GM19452 (cell line): ENCODE measurements around the gene RNLS.
"Not testable (repeated sequence)": the region's sequence is repeated elsewhere in the genome, so short reads cannot be mapped to it uniquely, and the experiment has no call there.

Experiments used
- ATAC-seq: cut with Tn5 transposase; IDR thresholded peaks from one replicate; pipeline ENCODE4 v1.9.1; 2021; ENCODE audit not compliant: unreplicated experiment

RNLS gene

DNA sequence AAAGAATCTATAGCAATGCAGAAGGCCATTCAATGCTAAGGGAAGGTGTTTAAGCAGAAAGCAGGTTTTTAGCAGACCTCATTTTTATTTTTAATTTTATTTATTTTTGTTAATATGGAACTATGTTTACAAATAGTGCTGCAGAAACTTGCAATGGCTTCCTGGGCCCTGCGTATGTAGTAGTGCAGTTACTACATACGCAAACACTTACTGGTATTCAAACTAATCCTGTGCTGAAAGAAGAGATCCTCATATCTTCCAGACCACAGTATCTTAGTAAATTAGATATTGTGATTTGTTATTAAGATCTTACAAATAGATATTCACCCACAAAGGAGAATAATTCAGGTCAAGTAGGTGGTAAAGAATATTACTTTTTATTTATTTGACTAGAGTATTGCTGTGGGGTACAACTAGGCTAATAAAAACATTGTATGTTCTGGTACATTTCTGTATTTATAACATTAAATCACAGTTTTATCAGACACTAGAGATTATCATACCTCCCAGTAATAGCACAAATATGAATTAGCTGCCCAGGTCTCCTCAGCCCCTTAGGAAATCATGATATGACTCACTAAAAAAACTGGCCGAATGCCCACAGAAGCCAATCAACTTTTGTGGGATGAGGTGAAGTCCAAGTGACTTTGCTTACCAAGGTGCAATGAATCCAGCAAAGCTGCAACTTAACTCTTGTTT is 57.6 kb downstream of the RNLS start:
- no peak for ATAC-seq

GRCh38 chr10:88523739-88524400 is 59.2 kb downstream of the RNLS start:
- ATAC-seq, result no peak

DNA sequence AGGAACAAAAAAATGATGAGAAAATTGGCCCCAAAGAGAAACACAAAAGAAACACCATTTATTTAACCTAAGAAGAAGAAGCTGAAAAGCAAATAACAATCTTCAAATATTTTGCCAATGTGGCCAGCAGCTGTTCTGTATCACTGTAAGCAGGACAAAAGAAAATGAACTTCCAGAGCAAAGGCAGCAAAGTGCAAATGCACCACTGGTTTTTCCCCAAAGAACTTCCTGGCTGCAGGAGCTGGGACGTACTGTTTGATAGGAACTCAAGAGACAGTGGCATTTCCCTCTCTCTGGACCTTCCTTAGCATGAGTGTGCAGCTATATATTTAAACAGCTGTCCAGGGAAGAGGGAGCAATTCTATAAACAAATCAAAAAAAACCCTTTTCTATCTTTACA is 60.4 kb downstream of the RNLS start:
- ATAC-seq, result no peak

GRCh38 chr10:88521791-88522190 is 61.3 kb downstream of the RNLS start:
- no peak for ATAC-seq

- no peak for ATAC-seq
Observed at GRCh38 chr10:88515235-88515634, 67.9 kb downstream of the RNLS start.

- no peak for ATAC-seq
Observed at GRCh38 chr10:88512599-88512998, 70.5 kb downstream of the RNLS start.

DNA sequence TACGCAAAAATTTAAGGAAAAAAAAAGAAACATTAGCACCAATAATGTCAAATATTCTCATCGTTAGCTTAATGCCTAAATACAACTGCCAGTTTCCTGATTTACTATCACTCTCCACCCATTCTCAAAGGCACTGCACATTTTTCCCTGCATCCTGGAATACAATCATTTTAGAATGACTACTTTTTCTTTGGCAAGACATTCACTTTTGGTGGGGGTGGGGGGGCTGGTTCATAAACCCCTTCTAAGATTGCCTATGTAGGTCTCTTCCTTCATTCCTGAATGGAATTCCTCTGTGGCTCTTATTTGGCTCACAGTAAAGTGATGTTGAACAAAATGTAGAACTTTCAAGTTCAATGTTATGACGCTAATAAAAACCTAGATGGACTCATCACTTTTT is 74.3 kb downstream of the RNLS start:
- no peak for ATAC-seq

- ATAC-seq, result no peak
Observed at GRCh38 chr10:88507826-88508453, 75.2 kb downstream of the RNLS start.

DNA sequence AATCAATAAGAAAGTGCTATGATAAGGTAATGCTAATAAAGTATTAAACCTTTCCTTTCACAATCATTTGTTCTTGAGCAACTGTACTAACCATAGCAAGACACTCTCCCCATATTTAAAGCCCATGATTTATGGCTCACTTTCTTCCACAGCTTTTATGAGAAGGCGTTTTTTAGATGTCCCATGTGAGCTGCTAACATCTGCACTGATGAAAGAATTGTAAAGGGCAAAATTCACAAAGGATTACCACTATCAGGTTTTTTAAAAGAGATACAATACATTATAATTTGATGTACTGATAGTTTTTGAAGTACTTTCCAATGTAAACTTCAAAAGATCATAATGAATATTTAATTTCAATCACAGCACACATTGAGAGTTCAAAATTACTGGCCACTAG is 75.7 kb downstream of the RNLS start:
- no peak for ATAC-seq

DNA sequence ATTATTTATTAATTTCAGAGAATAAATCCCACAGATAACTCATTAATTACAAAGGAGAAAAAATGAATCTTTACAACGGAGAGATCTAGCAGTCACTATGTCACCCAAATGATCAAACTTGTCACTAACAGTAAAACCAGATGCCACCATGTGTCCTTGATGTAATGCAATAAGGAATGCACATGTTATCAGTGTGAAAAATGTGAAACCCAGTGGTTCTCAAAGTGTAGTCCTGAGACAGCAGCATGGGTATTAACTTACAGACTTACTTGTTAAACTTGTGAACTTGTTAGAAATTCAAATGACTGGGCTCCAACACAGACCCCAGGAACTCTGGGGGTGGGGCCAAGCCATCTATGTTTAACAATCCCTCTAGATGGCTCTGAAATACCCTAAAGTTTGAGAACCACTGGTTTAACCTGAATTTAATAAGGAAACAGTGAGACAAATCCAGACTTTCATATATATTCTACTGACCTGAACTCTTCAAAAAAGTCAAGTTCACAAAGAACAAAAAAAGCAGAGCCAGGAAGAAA is 77.4 kb downstream of the RNLS start:
- ATAC-seq, result no peak

- no peak for ATAC-seq
Observed at GRCh38 chr10:88505265-88505664, 77.9 kb downstream of the RNLS start.

DNA sequence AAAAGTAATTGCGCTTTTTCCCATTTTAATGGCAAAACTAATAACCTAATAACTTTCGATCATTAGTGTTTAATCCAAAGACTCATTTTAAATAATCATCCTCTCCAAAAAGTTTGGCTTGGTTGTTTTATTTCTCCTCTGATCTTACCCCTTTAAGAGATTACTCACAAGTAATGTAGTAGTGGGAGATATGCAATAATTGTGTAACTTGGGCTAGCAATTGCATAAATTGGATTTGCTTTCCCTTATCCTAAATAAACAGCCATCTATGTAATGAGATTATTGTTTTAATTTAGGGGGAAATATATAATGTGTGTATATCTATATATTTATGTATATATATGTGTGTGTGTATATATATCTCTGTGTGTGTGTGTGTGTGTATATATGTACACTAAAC is 82.5 kb downstream of the RNLS start:
- no peak for ATAC-seq

DNA sequence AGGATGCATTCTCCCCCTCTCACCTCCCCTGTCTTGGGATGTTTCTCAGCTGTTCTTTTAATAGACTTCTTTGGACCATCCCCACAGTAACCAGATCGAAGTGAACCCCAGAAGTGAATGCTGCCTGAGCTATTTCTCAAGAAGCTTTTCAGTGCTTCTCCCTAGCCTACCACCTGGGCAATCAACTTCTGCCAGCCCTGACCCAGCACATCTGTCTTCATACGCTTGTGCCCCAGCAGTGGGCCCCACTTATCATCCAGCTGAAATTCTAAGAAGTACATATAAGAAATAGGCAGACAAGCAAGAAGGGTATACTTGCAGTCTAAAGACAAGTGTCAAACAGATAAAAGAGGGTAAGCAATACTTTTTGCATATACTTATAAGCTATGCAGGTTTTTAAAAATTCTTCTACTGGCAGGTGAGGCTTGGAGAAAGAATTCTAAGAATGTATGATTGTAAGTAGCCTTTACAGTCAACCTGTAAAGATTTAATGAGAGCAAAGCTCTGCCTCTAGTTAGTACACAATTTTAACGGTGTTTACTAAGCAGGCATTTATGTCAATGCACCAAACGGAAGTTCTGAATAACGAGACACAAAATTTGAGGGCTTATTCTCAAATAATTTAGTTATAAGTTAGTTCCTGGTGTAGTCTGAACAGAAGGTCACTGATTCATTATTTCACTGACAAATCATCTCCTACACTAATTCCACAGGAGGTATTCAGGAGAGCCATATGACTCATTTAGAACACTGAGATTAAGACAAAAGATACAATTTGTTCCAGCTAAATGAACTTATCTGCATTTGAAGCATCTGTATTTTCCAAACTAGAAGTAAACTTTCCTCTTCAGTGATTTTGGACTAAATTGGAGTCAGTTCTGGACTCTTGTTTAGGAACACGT is 83.3 kb downstream of the RNLS start:
- no peak for ATAC-seq

DNA sequence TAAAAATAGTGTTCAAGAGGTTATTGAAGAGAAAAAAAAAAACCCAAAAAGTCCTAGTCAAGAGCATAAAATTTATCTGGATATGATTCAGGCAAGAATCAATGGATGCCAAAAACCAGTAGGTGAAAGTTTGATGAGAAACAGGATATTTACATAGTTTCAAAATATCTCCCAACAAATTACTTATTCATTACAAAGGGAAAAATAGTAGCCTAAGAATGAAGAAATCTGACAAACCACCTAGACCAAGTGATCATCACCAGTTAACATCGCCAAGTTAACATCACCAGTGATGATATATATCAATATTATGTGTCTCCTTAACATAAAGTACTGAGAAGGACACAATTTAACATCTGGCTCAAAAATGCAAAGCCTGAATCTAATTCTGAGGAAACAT is 85.2 kb downstream of the RNLS start:
- ATAC-seq, result no peak

- no peak for ATAC-seq
Observed at GRCh38 chr10:88494537-88494936, 88.6 kb downstream of the RNLS start.

- no peak for ATAC-seq
Observed at GRCh38 chr10:88493691-88494483, 89.2 kb downstream of the RNLS start.

DNA sequence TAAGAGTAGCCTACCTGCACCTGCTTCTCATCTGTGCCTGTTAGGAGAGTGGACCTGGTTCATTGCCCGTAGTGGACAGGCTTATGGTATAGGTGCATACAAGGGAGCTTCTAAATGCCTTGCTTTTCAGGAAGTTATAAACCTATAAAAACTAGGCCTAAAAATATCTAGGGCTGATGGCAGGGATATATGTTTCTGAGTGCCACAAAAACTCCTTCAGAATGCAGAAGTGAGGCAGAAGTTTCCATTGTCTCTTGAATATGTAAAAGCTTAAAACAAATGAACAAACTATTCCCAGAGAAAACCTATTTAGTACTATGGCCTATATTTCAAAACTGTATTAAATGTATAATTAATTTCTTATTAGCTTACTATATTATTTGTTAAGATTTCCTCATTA is 91.8 kb downstream of the RNLS start:
- ATAC-seq, result no peak

GRCh38 chr10:88490231-88490980 is 92.7 kb downstream of the RNLS start:
- ATAC-seq, result no peak

DNA sequence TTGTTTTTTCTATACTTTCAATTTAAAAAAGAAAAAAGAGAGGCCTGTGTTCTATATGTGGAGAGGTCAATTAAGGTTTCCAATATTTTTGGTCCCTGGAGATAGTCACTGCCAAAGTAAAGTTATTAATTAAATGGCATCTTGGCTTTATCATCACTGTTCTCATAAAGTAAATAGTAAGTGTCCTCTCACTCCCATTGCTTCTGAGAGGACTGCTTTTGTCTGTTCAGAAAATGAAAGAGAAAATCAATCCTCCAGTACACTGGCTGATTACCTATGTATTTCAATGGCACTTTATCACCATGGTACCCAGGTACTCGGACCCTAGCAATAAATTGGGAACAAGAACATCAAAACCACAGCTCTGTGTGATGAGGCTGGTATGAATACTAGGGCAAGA is 94.0 kb downstream of the RNLS start:
- ATAC-seq, result no peak

DNA sequence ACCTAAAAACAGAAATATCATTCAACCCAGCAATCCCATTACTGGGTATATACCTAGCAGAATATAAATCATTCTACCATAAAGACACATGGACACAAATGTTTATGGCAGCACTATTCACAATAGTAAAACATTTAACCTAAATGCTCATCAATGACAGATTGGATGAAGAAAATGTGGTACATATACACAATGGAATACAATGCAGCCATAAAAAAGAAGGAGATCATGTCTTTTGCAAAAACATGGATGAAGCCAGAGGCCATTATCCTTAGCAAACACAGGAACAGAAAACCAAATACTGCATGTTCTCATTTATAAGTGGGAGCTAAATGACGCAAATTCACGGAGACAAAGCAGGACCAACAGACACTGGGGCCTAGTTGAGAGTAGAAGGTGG is 96.3 kb downstream of the RNLS start:
- not testable (repeated sequence) for ATAC-seq
